Spleen (tissue), 7 donors: ENCODE data around the gene SHISA9.

ENCODE experiments used
- CTCF ChIP-seq, 11 experiments: fragments of 200-600 bp in 7 of 11; fragments of 450-650 bp in 4 of 11; sonication (generic) in 4 of 11; IDR thresholded peaks in 8 of 11; conservative IDR thresholded peaks in 3 of 11; 1 replicate in 7 of 11; 2 replicates in 4 of 11; pipeline versions ENCODE4 v1.4.0 to v1.8.0; 2016 to 2021; ENCODE audit warnings: antibody characterized with exemption in 11 of 11, inconsistent platforms in 4 of 11, mild to moderate bottlenecking in 1 of 11
- POLR2A ChIP-seq, 3 donors: fragments of 450-650 bp; IDR thresholded peaks; one replicate each; pipeline ENCODE4 v1.5.1; 2017; ENCODE audit warnings: antibody characterized with exemption in 3 of 3, mild to moderate bottlenecking in 1 of 3
- donor health status: DM: no; HTN: no; CAD: no; lungs with moderate emphysema.
- donor health status: DM: no; HTN: no; CAD: no.
- donor health status: DM: no; HTN: no; CAD: no.

- TF ChIP-seq CTCF (IDR thresholded peaks at IDR 0.05 in 8 of 11, conservative IDR thresholded peaks at IDR 0.05 in 3 of 11) (no peak), POLR2A (IDR thresholded peaks at IDR 0.05) (no peak)
Observed at GRCh38 chr16:13013043-13013442, 111.6 kb downstream of the SHISA9 start.
